HepG2 (cell line): ENCODE data around the gene CCDC148. TPM values are rescaled to one million over a fixed set of nuclear protein-coding genes. Genes with fewer than 3 reads are reported as not detected.
A peak's percentile ranks its signal among the peaks of the same experiment; 100 is the strongest.

Experiments
- GZF1 ChIP-seq: sonication (generic); formaldehyde crosslinking; IDR thresholded peaks from 2 replicates; pipeline ENCODE4 v1.5.1; 2020; ENCODE audit warnings: mild to moderate bottlenecking, missing genetic modification reagents
- KDM3A ChIP-seq: IDR thresholded peaks from 2 replicates; pipeline ENCODE4 v1.6.1; 2018; ENCODE audit warnings: low read depth, missing compliant biosample characterization
- KDM5B ChIP-seq: sonication (generic); formaldehyde crosslinking; IDR thresholded peaks from 2 replicates; pipeline ENCODE4 v1.4.0; 2020; ENCODE audit warnings: missing genetic modification reagents, mild to moderate bottlenecking, borderline replicate concordance
- PTBP1 ChIP-seq: fragments of 200-400 bp; formaldehyde crosslinking; IDR thresholded peaks from 2 replicates; pipeline ENCODE4 v1.6.1; 2018; ENCODE audit warnings: low read length, low read depth; ENCODE audit not compliant: poor library complexity, severe bottlenecking
- RCOR2 ChIP-seq: IDR thresholded peaks from 2 replicates; pipeline ENCODE4 v1.6.1; 2016; ENCODE audit warnings: missing biosample characterization, missing genetic modification reagents
- TEAD3 ChIP-seq: optimal IDR thresholded peaks from 2 replicates; pipeline ENCODE3; 2016; ENCODE audit warnings: borderline replicate concordance
- THYN1 ChIP-seq: sonication (generic); formaldehyde crosslinking; IDR thresholded peaks from 2 replicates; pipeline ENCODE4 v1.8.1; 2023; ENCODE audit warnings: low read depth, mild to moderate bottlenecking, moderate library complexity, missing genetic modification reagents, borderline replicate concordance
- ZFY ChIP-seq: sonication (generic); formaldehyde crosslinking; IDR thresholded peaks from 2 replicates; pipeline ENCODE4 v1.4.0; 2020; ENCODE audit warnings: missing genetic modification reagents
- polyA plus RNA-seq, 8 experiments: library from polyadenylated mRNA; depleted of rRNA in 3 of 8; stranded (reverse) in 7 of 8; unstranded in 1 of 8; fragments of >200 nt; fragmentation: Illumina TruSeq in 4 of 8; extraction: Trizol in 4 of 8; gene quantifications; 2 replicates each; pipeline versions ENCODE4 v1.2.1 to v1.2.3, GENCODE V29; 2011 to 2016; ENCODE audit warnings: low read depth in 4 of 8, missing spikeins in 1 of 8, mixed read lengths in 1 of 8; ENCODE audit not compliant: insufficient read depth in 1 of 8
- total RNA-seq, 5 experiments: library from RNA; depleted of rRNA; stranded (reverse); fragments of >200 nt; fragmentation: Illumina TruSeq; extraction: Trizol; gene quantifications; 2 replicates each; pipeline ENCODE4 v1.2.3, GENCODE V29; 2016; ENCODE audit warnings: low read depth in 1 of 5
- TF ChIP-seq, protein P1 (sequence below): IDR thresholded peaks from 2 replicates; pipeline ENCODE4 v1.4.0; 2020; ENCODE audit warnings: mild to moderate bottlenecking, missing genetic modification reagents
- TF ChIP-seq, protein P2 (sequence below): sonication (generic); formaldehyde crosslinking; IDR thresholded peaks from 2 replicates; pipeline ENCODE4 v1.8.0; 2022; ENCODE audit warnings: low read depth, missing genetic modification reagents
- TF ChIP-seq, protein P3 (sequence below): sonication (generic); formaldehyde crosslinking; IDR thresholded peaks from 2 replicates; pipeline ENCODE4 v1.4.0; 2020; ENCODE audit warnings: missing genetic modification reagents, borderline replicate concordance
- TF ChIP-seq, protein P4 (sequence below): sonication (generic); formaldehyde crosslinking; IDR thresholded peaks from 2 replicates; pipeline ENCODE4 v1.4.0; 2020; ENCODE audit warnings: mild to moderate bottlenecking, missing genetic modification reagents, borderline replicate concordance
- TF ChIP-seq, protein P5 (sequence below): sonication (generic); formaldehyde crosslinking; IDR thresholded peaks from 2 replicates; pipeline ENCODE4 v1.5.1; 2020; ENCODE audit warnings: mild to moderate bottlenecking, missing genetic modification reagents, borderline replicate concordance
- TF ChIP-seq, protein P6 (sequence below): sonication (generic); formaldehyde crosslinking; IDR thresholded peaks from 2 replicates; pipeline ENCODE4 v1.4.0; 2020; ENCODE audit warnings: missing genetic modification reagents

CCDC148 gene
- total and polyA plus RNA-seq, 2 of the 13 experiments (the other 11 are each of a cell fraction or from before 2014, with no cell fraction given): 0.30 to 0.49 TPM

DNA sequence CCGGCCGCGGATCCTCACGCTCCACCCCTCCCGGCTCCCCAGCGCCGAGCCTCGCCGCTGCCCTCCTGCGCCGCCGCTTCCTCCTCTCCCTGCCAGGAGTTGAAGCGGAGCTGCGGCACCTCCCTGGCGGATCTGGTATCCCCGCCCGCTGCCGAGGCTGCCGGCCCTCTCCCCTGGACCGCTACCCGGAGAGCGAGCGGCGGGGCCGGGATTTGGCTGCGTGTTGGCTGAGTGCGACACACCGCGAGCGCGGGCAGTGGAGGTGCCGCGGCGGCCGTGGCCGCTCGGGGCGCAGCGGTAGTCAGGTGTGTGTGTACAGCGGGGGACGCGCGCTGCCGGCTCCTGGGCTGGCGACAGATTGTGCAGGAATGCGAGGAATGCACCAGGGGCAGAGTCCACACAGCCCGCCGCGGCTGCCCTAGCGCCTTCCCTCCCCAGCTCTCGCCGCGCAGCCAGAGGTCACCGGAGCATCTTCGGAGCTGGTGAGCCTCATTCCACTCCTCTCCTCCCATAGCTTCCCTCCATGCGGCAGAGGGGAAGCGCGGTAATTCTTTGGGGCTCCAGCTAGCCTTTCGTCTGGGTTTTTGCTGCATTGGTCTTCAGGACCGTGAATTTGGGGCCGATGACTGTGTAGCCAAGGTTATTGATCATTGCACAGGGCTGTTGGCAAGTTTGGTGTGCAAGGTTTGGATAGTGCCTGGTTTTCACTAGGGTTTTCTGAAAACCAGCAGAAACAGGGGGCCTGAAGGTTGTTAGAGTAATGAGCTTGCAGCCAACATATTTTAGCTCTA is 1.5 kb upstream of the CCDC148 start (continued):
- TF ChIP-seq, protein P1, sequence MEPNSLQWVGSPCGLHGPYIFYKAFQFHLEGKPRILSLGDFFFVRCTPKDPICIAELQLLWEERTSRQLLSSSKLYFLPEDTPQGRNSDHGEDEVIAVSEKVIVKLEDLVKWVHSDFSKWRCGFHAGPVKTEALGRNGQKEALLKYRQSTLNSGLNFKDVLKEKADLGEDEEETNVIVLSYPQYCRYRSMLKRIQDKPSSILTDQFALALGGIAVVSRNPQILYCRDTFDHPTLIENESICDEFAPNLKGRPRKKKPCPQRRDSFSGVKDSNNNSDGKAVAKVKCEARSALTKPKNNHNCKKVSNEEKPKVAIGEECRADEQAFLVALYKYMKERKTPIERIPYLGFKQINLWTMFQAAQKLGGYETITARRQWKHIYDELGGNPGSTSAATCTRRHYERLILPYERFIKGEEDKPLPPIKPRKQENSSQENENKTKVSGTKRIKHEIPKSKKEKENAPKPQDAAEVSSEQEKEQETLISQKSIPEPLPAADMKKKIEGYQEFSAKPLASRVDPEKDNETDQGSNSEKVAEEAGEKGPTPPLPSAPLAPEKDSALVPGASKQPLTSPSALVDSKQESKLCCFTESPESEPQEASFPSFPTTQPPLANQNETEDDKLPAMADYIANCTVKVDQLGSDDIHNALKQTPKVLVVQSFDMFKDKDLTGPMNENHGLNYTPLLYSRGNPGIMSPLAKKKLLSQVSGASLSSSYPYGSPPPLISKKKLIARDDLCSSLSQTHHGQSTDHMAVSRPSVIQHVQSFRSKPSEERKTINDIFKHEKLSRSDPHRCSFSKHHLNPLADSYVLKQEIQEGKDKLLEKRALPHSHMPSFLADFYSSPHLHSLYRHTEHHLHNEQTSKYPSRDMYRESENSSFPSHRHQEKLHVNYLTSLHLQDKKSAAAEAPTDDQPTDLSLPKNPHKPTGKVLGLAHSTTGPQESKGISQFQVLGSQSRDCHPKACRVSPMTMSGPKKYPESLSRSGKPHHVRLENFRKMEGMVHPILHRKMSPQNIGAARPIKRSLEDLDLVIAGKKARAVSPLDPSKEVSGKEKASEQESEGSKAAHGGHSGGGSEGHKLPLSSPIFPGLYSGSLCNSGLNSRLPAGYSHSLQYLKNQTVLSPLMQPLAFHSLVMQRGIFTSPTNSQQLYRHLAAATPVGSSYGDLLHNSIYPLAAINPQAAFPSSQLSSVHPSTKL: peak; percentile 99
- TF ChIP-seq ZFY: peak; percentile 75
- TF ChIP-seq, protein P2, sequence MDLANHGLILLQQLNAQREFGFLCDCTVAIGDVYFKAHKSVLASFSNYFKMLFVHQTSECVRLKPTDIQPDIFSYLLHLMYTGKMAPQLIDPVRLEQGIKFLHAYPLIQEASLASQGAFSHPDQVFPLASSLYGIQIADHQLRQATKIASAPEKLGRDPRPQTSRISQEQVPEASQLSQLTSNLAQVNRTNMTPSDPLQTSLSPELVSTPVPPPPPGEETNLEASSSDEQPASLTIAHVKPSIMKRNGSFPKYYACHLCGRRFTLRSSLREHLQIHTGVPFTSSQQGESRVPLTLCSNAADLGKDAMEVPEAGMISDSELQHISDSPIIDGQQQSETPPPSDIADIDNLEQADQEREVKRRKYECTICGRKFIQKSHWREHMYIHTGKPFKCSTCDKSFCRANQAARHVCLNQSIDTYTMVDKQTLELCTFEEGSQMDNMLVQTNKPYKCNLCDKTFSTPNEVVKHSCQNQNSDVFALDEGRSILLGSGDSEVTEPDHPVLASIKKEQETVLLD: peak; percentile 79
- TF ChIP-seq, protein P3, sequence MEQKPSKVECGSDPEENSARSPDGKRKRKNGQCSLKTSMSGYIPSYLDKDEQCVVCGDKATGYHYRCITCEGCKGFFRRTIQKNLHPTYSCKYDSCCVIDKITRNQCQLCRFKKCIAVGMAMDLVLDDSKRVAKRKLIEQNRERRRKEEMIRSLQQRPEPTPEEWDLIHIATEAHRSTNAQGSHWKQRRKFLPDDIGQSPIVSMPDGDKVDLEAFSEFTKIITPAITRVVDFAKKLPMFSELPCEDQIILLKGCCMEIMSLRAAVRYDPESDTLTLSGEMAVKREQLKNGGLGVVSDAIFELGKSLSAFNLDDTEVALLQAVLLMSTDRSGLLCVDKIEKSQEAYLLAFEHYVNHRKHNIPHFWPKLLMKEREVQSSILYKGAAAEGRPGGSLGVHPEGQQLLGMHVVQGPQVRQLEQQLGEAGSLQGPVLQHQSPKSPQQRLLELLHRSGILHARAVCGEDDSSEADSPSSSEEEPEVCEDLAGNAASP: peak; percentile 95
- peak; percentile 100 for TF ChIP-seq TEAD3 (CRISPR knock-in tag)
- TF ChIP-seq, protein P4, sequence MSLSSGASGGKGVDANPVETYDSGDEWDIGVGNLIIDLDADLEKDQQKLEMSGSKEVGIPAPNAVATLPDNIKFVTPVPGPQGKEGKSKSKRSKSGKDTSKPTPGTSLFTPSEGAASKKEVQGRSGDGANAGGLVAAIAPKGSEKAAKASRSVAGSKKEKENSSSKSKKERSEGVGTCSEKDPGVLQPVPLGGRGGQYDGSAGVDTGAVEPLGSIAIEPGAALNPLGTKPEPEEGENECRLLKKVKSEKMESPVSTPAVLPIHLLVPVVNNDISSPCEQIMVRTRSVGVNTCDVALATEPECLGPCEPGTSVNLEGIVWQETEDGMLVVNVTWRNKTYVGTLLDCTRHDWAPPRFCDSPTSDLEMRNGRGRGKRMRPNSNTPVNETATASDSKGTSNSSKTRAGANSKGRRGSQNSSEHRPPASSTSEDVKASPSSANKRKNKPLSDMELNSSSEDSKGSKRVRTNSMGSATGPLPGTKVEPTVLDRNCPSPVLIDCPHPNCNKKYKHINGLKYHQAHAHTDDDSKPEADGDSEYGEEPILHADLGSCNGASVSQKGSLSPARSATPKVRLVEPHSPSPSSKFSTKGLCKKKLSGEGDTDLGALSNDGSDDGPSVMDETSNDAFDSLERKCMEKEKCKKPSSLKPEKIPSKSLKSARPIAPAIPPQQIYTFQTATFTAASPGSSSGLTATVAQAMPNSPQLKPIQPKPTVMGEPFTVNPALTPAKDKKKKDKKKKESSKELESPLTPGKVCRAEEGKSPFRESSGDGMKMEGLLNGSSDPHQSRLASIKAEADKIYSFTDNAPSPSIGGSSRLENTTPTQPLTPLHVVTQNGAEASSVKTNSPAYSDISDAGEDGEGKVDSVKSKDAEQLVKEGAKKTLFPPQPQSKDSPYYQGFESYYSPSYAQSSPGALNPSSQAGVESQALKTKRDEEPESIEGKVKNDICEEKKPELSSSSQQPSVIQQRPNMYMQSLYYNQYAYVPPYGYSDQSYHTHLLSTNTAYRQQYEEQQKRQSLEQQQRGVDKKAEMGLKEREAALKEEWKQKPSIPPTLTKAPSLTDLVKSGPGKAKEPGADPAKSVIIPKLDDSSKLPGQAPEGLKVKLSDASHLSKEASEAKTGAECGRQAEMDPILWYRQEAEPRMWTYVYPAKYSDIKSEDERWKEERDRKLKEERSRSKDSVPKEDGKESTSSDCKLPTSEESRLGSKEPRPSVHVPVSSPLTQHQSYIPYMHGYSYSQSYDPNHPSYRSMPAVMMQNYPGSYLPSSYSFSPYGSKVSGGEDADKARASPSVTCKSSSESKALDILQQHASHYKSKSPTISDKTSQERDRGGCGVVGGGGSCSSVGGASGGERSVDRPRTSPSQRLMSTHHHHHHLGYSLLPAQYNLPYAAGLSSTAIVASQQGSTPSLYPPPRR (CRISPR knock-in tag): peak; percentile 97
- TF ChIP-seq THYN1 (CRISPR knock-in tag): no peak
- TF ChIP-seq KDM3A (CRISPR knock-in tag): peak; percentile 99
- peak; percentile 90 for TF ChIP-seq GZF1 (CRISPR knock-in tag)
- TF ChIP-seq RCOR2: peak; percentile 91
- TF ChIP-seq PTBP1: peak; percentile 75
- TF ChIP-seq, protein P5, sequence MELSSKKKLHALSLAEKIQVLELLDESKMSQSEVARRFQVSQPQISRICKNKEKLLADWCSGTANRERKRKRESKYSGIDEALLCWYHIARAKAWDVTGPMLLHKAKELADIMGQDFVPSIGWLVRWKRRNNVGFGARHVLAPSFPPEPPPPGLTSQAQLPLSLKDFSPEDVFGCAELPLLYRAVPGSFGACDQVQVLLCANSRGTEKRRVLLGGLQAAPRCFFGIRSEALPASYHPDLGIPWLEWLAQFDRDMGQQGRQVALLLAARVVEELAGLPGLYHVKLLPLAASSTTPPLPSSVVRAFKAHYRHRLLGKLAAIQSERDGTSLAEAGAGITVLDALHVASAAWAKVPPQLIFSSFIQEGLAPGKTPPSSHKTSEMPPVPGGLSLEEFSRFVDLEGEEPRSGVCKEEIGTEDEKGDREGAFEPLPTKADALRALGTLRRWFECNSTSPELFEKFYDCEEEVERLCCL: peak; percentile 73
- peak; percentile 99 for TF ChIP-seq KDM5B (CRISPR knock-in tag)
- TF ChIP-seq, protein P6, sequence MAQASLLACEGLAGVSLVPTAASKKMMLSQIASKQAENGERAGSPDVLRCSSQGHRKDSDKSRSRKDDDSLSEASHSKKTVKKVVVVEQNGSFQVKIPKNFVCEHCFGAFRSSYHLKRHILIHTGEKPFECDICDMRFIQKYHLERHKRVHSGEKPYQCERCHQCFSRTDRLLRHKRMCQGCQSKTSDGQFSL (CRISPR knock-in tag): no peak; the same call in 1 of the 2 replicates
